ENCODE measurements around the gene C2orf80.
"Not testable (repeated sequence)": the region's sequence is repeated elsewhere in the genome, so short reads cannot be mapped to it uniquely, and the experiment has no call there.

C2orf80 gene

DNA sequence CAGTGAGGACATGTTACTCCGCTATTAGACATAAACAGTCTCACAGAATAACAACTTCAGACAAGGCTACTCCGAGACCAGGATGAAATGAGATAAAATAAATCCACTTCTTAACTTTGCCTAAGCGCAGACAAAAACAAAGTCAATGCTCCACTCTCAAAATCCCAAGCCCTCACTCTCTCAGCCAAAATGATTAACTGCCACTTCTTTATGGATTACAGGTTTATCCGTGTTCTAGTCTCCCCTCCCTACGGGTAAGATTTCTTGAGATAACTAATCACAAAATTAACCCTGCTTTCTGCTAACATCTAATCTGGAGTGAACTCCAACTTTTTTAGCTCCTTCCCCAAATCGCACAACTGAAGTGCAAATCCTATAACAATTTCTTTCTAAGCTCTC lies 59.1 kb downstream of the C2orf80 start:
- DNase-seq: no peak

DNA sequence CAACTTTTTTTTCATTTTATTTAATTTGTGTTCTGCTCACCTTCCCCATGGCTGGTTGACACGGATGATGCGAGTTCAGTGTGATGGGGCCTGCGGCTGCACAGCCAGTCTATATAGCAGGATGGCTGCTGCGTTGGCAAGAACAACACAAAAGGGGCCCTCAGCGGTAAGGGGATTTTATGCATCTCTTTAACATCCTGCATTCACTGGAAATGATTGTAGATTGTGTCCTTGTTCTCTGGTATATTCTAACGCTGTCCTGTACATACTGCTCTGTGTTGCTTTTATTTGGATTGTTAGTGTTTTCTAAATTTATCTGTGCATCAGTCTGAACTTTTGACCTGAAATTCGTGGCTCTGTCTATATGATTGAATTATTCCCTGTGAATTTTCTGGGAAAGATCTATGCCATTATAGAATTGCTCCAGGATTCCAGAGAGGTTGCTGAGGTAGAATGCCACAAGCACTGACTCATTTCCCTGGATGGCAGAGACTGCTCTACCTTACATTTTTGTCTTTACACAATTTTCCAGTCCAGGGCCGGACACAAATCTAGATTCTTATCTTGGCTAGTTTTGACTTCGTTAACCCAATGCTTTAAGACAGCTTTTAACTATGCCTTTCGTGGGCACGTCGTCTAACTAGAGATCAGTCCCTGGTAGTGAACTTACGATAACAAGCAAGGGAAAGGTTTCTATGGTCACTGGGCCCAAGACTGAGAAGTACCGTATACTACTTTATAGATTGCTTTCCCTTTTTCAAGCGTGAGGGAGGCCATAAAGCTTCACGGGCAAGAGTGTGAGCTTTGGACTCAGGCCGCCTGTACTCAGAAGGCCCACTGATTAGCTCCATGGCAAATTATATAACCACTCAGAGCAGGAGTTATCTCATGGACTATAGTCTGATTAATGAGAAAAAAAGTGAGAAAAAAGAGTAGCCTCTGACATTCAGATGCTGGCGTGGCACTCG lies 59.8 kb downstream of the C2orf80 start, which contains the start of gene CRYGC:
Gene CRYGC, minus strand, starts transcription at position 85 of the 968 bp plus-strand sequence. Its CDS starts 36 bp downstream, at position 49.
- DNase-seq: no peak

DNA sequence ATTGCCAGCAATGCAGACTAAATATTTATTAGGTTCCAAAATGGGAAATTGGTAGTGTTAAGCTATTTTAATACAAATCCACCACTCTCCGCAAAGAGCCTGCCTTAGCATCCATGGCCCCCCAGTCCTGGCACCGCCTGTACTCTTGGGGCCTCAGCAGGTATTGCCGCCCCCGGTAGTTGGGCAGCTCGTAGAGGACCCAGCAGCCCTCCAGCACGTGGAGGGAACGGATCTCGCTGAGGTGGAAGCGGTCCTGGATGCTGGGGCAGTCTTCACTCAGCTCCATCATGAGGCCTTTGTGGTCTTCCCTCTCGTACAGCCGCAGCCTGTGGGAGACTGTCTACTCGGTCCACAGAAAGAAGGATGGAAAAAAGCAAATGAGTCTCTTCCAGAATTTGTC lies 61.7 kb downstream of the C2orf80 start:
- DNase-seq: no peak

DNA sequence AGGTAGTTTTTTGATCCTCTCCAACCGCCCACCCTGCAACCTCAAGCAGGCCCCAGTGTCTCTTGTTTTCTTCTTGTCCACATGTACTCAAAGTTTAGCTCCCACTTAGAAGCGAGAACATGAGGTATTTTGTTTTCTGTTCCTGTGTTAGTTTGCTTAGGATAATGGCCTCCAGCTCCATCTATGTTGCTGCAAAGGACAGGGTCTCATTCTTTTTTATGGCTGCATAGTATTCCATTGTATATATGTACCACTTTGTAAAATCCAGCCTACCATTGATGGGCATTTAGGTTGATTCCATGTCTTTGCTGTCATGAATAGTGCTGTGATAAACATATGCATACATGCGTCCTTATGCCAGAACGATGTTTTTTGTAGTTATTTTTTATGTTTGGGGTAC lies 62.7 kb downstream of the C2orf80 start:
- DNase-seq: no peak

DNA sequence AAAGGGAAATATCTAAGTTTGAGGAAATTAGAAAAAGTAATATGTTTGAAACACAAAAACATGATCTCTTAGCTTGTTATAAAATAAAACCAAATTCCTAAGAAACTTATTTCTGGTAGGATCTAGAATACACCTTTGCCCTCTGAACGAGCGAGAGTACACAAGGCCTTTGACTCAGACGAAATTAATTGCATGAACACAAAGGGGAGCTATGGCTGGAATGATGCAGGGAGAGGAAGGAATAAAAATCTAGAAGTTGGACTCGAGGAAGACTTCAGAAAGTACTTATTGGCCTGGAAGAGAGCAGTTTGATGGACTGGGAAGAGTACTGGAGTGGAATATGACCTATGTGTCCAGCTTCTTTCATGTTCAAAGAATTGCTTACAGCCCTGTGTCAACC lies 64.6 kb downstream of the C2orf80 start:
- DNase-seq: no peak

DNA sequence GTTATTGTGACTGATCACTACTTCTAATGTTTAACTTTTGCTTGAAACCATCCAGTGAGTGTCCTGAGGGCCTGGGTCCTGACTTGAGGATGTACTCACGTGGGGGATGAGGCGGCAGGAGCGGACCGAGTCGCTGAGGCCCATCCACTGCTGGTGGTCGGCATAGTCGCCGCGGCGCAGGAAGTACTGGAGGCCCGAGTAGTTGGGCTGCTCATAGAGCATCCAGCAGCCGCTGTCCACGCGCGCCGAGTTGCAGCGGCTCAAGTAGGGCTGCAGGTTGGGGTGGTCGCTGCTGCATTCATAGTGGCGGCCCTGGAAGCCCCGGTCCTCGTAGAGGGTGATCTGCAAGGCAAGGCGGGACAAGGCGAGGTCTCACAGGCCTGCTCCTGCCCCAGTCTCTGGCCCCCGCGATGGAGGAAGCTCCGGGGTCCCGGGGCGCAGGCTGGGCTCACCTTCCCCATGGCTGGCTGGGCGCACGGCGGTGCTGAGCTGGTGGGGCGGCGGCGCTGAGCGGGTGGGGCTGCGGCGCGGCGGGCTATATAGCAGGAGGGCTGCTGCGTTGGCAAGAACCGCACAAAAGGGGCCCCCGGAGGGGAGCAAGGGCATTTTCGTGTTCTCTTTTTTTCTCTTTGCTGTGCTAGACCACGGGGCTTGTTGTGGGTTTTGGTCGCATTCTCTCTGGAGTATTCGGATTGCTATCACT lies 65.7 kb downstream of the C2orf80 start, which contains the start of gene CRYGD:
Gene CRYGD, minus strand, starts transcription at position 512 of the 703 bp plus-strand sequence. Its CDS starts 51 bp downstream, at position 461.
- peak; percentile 48 for DNase-seq

DNA sequence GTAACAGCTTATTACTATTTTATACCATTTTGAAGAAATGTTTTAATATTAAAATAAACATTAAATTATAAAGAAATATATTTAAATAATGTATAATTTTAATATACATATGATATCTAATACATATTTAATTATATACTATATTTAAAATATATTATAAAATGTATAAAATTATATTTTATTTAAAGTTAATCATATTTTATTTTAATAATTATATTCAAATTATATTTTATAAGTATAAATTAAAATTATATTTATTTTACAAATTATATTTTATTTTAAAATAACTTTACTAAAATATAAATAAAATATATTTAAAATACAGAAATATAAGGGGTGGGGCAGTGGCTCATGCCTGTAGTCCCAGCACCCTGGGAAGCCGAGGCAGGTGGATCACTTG lies 67.6 kb downstream of the C2orf80 start:
- no peak for DNase-seq

DNA sequence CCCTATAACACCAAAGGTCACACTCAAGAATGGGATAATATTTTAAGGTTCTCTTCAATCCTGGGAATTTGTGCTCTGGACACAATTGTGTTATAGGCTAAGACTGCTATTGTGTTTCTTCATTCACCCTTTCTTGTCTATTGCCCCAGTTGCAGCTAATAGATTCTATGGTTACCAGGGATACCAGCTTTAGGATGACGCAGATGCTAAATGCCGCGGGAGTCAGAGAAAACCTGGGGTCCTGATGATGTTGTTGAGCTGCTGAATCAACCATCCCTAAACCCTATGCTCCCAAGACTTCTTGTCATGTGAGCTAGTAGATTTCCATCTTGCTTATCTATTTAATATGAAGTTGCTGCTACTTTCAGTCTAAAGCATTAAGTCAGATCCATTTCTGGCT lies 70.9 kb downstream of the C2orf80 start:
- DNase-seq: no peak

DNA sequence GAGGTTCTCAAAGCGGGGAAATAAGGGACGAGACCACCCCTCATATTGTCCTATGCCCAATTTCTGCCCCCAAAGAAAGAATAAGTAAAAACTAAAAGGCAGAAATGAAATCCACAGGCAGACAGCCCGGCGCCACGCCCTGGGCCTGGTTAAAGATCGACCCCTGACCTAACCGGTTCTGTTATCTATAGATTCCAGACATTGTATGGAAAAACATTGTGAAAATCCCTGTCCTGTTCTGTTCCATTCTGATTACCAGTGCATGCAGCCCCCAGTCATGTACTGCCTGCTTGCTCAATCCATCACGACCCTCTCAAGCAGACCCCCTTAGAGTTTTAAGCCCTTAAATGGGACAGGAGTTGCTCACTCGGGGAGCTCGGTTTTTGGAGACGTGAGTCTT lies 72.4 kb downstream of the C2orf80 start:
- DNase-seq: not testable (repeated sequence)

Data from right forelimb (tissue), 1 donor.